Smooth muscle cell of the coronary artery (primary cell): ENCODE measurements around the gene TROAP. TPM values are rescaled to one million over a fixed set of nuclear protein-coding genes. Genes with fewer than 3 reads are reported as not detected.

Experiments used
- total RNA-seq: library from RNA; depleted of rRNA; stranded (reverse); fragments of >200 nt; gene quantifications from 2 replicates; pipeline ENCODE4 v1.2.3, GENCODE V29; 2014; ENCODE audit warnings: low replicate concordance

Gene TROAP
- total RNA-seq = 0.12 and 6.1 TPM in 2 replicates

GRCh38 chr12:49322708-49323523, at the start of gene TROAP:
TROAP (plus strand) TSS chr12:49323255; CDS start chr12:49323609, 354 bp downstream.

GRCh38 chr12:49295082-49295936, 27.7 kb upstream of the TROAP start, which contains the start of gene PRPH:
PRPH (plus strand) TSS chr12:49295147; CDS start chr12:49295201, 54 bp downstream.

GRCh38 chr12:49336645-49337584, 13.9 kb downstream of the TROAP start, which contains the start of gene C1QL4:
C1QL4 (minus strand) TSS chr12:49337188; CDS start chr12:49336477, 711 bp downstream.

GRCh38 chr12:49346659-49347310, 23.7 kb downstream of the TROAP start, which contains the start of gene DNAJC22:
DNAJC22 (plus strand) TSS chr12:49346888; CDS start chr12:49348873, 1,985 bp downstream.

GRCh38 chr12:49367381-49368239, 44.6 kb downstream of the TROAP start, which contains the start of gene SPATS2:
SPATS2 (plus strand) TSS chr12:49367462; CDS start chr12:49461013, 93,551 bp downstream.

Other genes starting within 250 kb of the TROAP start
- gene DHH, start 228.5 kb upstream of the TROAP start, total RNA-seq = 0.08 TPM in 1 of 2 replicates, not detected in the other
- 47.4 and 52.5 TPM in 2 replicates for gene LMBR1L, start 212.4 kb upstream of the TROAP start, total RNA-seq
- gene TUBA1B, start 191.9 kb upstream of the TROAP start, total RNA-seq = 873 and 1,458 TPM in 2 replicates
- gene TUBA1A, start 134.2 kb upstream of the TROAP start, total RNA-seq = 464 and 1,003 TPM in 2 replicates
- gene TUBA1C, start 58.2 kb upstream of the TROAP start, total RNA-seq = 104 and 205 TPM in 2 replicates
- gene PRPH, start 28.1 kb upstream of the TROAP start, total RNA-seq = 0.35 and 1.5 TPM in 2 replicates
- 0.45 TPM in 1 of 2 replicates, not detected in the other for gene C1QL4, start 13.9 kb downstream of the TROAP start, total RNA-seq
- under 0.01 and 5.9 TPM in 2 replicates for gene DNAJC22, start 23.6 kb downstream of the TROAP start, total RNA-seq
- gene SPATS2, start 44.2 kb downstream of the TROAP start, total RNA-seq = 14.4 and 48.0 TPM in 2 replicates
- 0.23 and 0.30 TPM in 2 replicates for gene KCNH3, start 215.8 kb downstream of the TROAP start, total RNA-seq
- 53.7 and 56.0 TPM in 2 replicates for gene MCRS1, start 244.9 kb downstream of the TROAP start, total RNA-seq